Breast epithelium (tissue), 4 donors: ENCODE data around the gene SPINT1. TPM values are rescaled to one million over a fixed set of nuclear protein-coding genes. Genes with fewer than 3 reads are reported as not detected.

Source experiments
- DNase-seq, 2 donors: peaks; one replicate each; pipeline ENCODE4 v3.0.0-alpha.2; 2019; ENCODE audit warnings: low spot score in 2 of 2
- H3K27ac ChIP-seq, 2 donors: fragments of 200-600 bp; sonication (generic) in 1 of 2; one replicate each; pipeline ENCODE4 v1.5.1; 2016 to 2019; ENCODE audit warnings: mild to moderate bottlenecking in 1 of 2
- H3K27me3 ChIP-seq, 2 donors: fragments of 200-600 bp; sonication (generic) in 1 of 2; one replicate each; pipeline versions ENCODE4 v1.5.1 to v1.6.0; 2017 to 2019; ENCODE audit warnings: control low read depth in 1 of 2, mild to moderate bottlenecking in 1 of 2
- H3K36me3 ChIP-seq: fragments of 200-600 bp; one replicate; pipeline ENCODE4 v1.5.1; 2019
- H3K4me1 ChIP-seq, 2 donors: fragments of 200-600 bp; sonication (generic); one replicate each; pipeline ENCODE4 v1.5.1; 2016 to 2019; ENCODE audit warnings: control low read depth in 1 of 2
- H3K4me3 ChIP-seq, 3 donors: fragments of 200-600 bp; sonication (generic); 1 replicate in 2 of 3; 2 replicates in 1 of 3; pipeline ENCODE4 v1.5.1; 2016 to 2019; ENCODE audit warnings: mild to moderate bottlenecking in 3 of 3, moderate library complexity in 2 of 3
- H3K9me3 ChIP-seq, 2 donors: fragments of 200-600 bp; sonication (generic) in 1 of 2; one replicate each; pipeline ENCODE4 v1.5.1; 2016 to 2019; ENCODE audit warnings: control low read depth in 1 of 2
- POLR2A ChIP-seq: fragments of 450-650 bp; IDR thresholded peaks from one replicate; pipeline ENCODE4 v1.6.1; 2016; ENCODE audit warnings: antibody characterized with exemption, mild to moderate bottlenecking, moderate library complexity
- POLR2AphosphoS5 ChIP-seq, 3 donors: sonication (generic); formaldehyde crosslinking; IDR thresholded peaks; one replicate each; pipeline ENCODE4 v1.6.1; 2017; ENCODE audit warnings: antibody characterized with exemption in 3 of 3
- intact Hi-C: fragments of 100-400 bp; cut with DNase I; formaldehyde crosslinking; loops from one replicate; pipeline ENCODE4 v1.15.1; 2023; ENCODE audit warnings: low total_unique reads
- total RNA-seq, 3 donors: library from RNA; depleted of rRNA; stranded (reverse); fragments of >200 nt; gene quantifications; one replicate each; pipeline ENCODE4 v1.1.0, GENCODE V29; 2016
- TF ChIP-seq, protein P1 (sequence below), 3 donors: fragments of 450-650 bp; IDR thresholded peaks; one replicate each; pipeline ENCODE4 v1.5.1; 2016 to 2017; ENCODE audit warnings: antibody characterized with exemption in 3 of 3, mild to moderate bottlenecking in 3 of 3, moderate library complexity in 3 of 3

Gene SPINT1
- total RNA-seq, 3 donors from 2014 or later: 1.8 to 134 (median 86.5) TPM

DNA sequence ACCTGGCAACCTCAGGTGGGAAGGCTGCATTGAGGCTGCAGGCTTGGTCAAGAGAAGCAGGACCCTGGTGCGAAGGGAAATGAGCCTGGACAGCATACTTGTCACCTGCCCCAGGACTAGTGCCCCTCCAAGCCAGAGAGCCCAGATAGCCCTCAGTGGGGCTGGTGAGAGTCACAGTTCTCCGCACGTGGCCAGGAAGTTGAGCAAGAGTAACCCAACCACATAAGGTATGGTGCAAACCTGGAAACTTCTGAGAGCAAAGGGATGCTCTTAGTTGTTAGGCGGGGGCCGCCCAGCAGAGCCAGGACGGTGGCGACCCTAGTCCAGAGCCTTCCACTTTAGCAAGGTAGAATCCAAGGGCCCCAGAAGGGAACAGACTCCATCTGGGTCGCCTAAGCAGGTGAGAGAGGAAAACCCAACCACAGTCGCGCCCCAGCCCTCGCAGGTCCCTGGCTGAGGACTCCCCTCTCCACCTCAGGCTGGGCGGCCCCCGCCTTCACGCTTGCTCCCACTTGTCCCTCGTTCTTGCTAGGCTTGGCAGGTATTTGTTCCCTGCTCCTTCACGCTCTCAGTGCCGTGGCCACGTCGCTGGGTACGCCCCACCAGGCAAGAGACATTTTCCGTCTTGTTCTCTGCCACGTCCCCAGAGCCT lies 49.3 kb downstream of the SPINT1 start:
- DNase-seq: no peak
- intact Hi-C loops: no loop called here
- TF ChIP-seq POLR2AphosphoS5 (IDR thresholded peaks at IDR 0.05) (no peak), POLR2A (no peak)
- TF ChIP-seq, protein P1, sequence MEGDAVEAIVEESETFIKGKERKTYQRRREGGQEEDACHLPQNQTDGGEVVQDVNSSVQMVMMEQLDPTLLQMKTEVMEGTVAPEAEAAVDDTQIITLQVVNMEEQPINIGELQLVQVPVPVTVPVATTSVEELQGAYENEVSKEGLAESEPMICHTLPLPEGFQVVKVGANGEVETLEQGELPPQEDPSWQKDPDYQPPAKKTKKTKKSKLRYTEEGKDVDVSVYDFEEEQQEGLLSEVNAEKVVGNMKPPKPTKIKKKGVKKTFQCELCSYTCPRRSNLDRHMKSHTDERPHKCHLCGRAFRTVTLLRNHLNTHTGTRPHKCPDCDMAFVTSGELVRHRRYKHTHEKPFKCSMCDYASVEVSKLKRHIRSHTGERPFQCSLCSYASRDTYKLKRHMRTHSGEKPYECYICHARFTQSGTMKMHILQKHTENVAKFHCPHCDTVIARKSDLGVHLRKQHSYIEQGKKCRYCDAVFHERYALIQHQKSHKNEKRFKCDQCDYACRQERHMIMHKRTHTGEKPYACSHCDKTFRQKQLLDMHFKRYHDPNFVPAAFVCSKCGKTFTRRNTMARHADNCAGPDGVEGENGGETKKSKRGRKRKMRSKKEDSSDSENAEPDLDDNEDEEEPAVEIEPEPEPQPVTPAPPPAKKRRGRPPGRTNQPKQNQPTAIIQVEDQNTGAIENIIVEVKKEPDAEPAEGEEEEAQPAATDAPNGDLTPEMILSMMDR (IDR thresholded peaks at IDR 0.05): no peak
- Histone ChIP-seq H3K27ac (peak overlapping the region; percentile 91 to 96), H3K36me3 (no peaks in the 10 kb centered on the region), H3K9me3 (no peaks in the 10 kb centered on the region), H3K4me1 (peaks cover 5 to 10% of the 10 kb centered on the region in 2 donors), H3K4me3 (peak overlapping the region in 2 of 3 donors; percentile 77 to 95), H3K27me3 (no peaks in the 10 kb centered on the region)

GRCh38 chr15:40893733-40894680 lies 50.2 kb downstream of the SPINT1 start, which contains the start of gene VPS18:
Gene VPS18, plus strand, starts transcription at chr15:40894450. Its CDS starts 319 bp downstream, at chr15:40894769.
- Histone ChIP-seq H3K9me3 (no peaks in the 10 kb centered on the region), H3K4me3 (peak within 1 kb of the TSS; percentile 77 to 95 (median 86)), H3K27ac (peak within 1 kb of the TSS; percentile 91 to 96), H3K4me1 (peaks cover 5 to 10% of the 10 kb centered on the region in 2 donors), H3K27me3 (no peaks in the 10 kb centered on the region), H3K36me3 (peaks cover 5% of the 10 kb centered on the region)
- TF ChIP-seq, protein P1 (IDR thresholded peaks at IDR 0.05): peak; percentile 99 to 100 (median 99)
- TF ChIP-seq POLR2A: peak; percentile 57
- peak; percentile 67 to 90 (median 89) for TF ChIP-seq POLR2AphosphoS5 (IDR thresholded peaks at IDR 0.05)
- intact Hi-C loops: loop anchor here (1.0 kb wide), 1 partner anchor 18 kb away; no protein-coding TSS in a partner anchor
- DNase-seq: peak; percentile 98 to 99

GRCh38 chr15:40894681-40895448 lies 51.0 kb downstream of the SPINT1 start:
- peak overlapping the region; percentile 77 to 95 (median 86) for H3K4me3 ChIP-seq
- TF ChIP-seq POLR2AphosphoS5 (IDR thresholded peaks at IDR 0.05): no peak
- TF ChIP-seq, protein P1 (IDR thresholded peaks at IDR 0.05): peak; percentile 45 to 65 (median 46)
- H3K27me3 ChIP-seq: no peaks in the 10 kb centered on the region
- no peak for DNase-seq
- H3K4me1 ChIP-seq: peaks cover 5 to 10% of the 10 kb centered on the region in 2 donors
- H3K9me3 ChIP-seq: no peaks in the 10 kb centered on the region
- H3K27ac ChIP-seq: peak overlapping the region; percentile 91 to 96
- H3K36me3 ChIP-seq: peaks cover 6% of the 10 kb centered on the region
- intact Hi-C loops: loop anchor here (1.0 kb wide), 1 partner anchor 19 kb away; no protein-coding TSS in a partner anchor

GRCh38 chr15:40899536-40900207 lies 55.8 kb downstream of the SPINT1 start:
- intact Hi-C loops: loop anchor here (10.0 kb wide), 1 partner anchor 205 kb away; the partner anchor contains the start of gene RAD51

More at GRCh38 chr15:40899536-40900207, 55.8 kb downstream of the SPINT1 start:
- Histone ChIP-seq H3K9me3 (no peaks in the 10 kb centered on the region), H3K36me3 (peaks cover 6% of the 10 kb centered on the region), H3K4me3 (no peak overlapping the region), H3K27me3 (no peaks in the 10 kb centered on the region), H3K27ac (no peak overlapping the region), H3K4me1 (peaks cover 0 to 10% of the 10 kb centered on the region in 2 donors)
- no peak for DNase-seq
- TF ChIP-seq, protein P1 (IDR thresholded peaks at IDR 0.05): no peak
- TF ChIP-seq POLR2A (no peak), POLR2AphosphoS5 (IDR thresholded peaks at IDR 0.05) (no peak)
